HG03460 (cell line): Measurements from ENCODE around the gene ANGPTL8.

Experiments
- ATAC-seq: cut with Tn5 transposase; IDR thresholded peaks from one replicate; pipeline ENCODE4 v1.9.1; 2021; ENCODE audit not compliant: unreplicated experiment

The ANGPTL8 gene

GRCh38 chr19:11260996-11261395 is 21.6 kb downstream of the ANGPTL8 start:
- ATAC-seq, result no peak

- ATAC-seq, result no peak
Measured at GRCh38 chr19:11261431-11261970, 22.1 kb downstream of the ANGPTL8 start.

GRCh38 chr19:11261971-11262839 is 22.8 kb downstream of the ANGPTL8 start, which contains the start of gene DOCK6:
Gene DOCK6, minus strand, starts transcription at chr19:11262524. Its CDS starts 84 bp downstream, at chr19:11262440.
- no peak for ATAC-seq

- no peak for ATAC-seq
Measured at GRCh38 chr19:11263726-11264125, 24.3 kb downstream of the ANGPTL8 start.

DNA sequence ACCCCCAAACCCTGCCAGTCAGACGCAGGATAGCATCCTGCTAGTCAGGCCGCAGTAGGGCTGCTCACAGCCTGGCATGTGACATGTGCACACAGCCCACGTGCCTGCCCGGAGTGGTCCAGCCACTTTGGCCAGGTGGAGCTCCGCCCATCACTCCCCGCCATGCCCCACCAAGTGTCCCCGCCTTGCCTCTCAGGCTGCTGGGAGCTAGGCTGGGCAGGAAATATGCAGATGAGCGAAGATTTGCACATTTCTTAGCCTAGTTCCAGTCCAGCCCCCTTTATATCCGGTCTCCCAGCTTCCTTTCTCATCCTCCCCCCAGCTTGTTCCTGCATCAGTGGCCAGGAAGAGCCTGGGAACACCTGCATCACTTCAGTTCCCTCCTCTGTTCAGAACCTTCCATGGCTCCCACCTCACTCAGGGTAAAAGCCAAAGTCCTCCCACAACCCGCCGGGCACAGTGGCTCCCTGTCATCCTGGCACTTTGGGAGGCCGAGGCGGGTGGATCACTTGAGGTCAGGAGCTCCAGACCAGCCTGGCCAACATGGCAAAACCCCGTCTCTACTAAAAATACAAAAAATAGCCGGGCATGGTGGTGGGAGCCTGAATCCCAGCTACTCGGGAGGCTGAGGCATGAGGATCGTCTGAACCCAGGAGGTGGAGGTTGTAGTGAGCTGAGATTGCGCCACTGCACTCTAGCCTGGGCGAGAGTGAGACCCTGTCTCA is 25.2 kb downstream of the ANGPTL8 start:
- ATAC-seq, result no peak

DNA sequence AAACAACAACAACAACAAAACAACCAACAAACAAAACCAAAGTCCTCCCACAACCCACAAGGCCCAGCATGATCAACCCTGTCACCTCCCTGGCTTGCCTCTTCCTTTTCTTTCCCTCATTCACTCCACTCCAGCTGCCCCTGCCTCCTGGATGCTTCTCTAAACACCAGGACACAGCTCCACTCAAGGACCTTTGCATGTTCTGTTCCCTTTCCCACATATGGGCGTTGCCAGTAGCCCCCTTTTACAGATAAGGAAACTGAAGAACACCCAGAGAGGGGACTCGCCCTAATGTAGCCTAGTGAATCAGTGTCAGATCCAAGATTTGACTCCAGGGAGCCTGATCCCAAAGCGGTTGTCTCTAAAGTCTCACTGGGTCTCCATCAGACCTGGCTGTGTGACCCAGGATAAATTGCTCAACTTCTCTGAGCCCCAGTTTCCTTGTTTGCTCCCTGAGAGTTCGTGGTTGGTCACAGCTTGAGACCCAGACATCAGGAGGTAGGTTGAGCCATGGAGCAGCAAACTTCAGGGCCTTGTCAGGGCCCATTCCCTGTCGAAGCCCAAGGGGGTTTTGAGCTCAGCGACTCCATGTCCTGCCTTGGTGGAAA is 25.9 kb downstream of the ANGPTL8 start:
- ATAC-seq, result no peak

GRCh38 chr19:11265785-11266236 is 26.4 kb downstream of the ANGPTL8 start:
- no peak for ATAC-seq

- no peak for ATAC-seq
Measured at GRCh38 chr19:11267316-11268085, 28.1 kb downstream of the ANGPTL8 start.

GRCh38 chr19:11268783-11269267 is 29.4 kb downstream of the ANGPTL8 start:
- ATAC-seq, result no peak

GRCh38 chr19:11269408-11269807 is 30.0 kb downstream of the ANGPTL8 start:
- ATAC-seq, result no peak

GRCh38 chr19:11273296-11273695 is 33.9 kb downstream of the ANGPTL8 start:
- ATAC-seq, result no peak

DNA sequence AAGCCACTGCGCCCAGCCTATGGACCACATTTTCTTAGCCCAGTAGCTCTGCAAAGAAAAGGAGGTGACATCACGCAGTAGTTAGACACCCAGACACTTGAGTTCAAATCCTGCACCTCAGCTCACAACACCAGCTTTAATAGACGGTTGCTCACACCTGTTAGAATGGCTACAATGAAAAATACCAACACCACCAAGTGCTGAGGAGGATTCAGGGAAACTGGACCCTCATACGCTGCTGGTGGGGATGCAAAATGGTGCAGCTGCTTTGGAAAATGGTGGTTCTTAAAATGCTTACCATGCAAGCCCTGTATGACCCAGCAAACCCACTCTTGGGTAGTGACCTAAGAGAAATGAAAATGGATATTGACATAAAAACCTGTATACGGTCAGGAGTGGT is 34.6 kb downstream of the ANGPTL8 start:
- no peak for ATAC-seq

DNA sequence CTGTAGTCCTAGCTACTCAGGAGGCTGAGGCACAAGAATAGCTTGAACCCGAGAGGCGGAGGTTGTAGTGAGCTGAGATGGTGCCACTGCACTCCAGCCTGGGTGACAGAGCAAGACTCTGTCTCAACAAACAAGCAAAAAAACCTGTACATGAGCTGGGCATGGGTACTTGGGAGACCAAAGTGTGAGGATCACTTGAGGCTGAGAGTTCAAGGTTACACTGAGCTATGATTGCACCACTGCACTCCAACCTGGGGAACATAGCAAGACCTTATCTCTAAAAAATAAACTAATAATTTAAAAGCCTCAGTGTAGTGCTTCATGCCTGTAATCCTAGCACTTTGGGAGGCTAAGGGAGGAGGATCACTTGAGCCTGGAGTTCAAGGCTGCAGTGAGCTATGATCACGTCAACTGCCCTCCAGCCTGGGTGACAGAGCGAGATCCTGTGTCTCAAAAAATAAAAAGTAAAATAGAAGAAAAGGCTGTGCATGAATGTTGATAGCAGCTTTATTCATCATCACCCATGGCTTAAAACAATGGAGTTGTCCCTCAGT is 35.2 kb downstream of the ANGPTL8 start:
- ATAC-seq, result no peak

DNA sequence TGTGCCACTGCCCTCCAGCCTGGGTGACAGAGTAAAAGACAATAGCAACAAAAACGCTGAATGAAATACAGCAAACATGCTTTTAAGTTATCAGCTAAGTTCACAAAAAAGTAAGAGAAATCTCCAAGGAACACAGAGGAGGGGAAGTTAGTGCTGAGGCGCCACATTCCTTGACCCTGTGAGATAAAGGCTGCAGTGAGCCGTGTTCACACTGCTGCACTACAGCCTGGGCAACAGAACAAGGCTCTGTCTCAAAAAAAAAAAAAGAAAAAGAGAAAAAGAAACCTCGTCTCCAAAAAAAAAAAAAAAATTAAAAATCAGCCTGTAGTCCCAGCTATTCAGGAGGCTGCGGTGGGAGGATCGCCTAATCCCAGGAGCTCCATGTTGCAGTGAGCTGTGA is 39.3 kb downstream of the ANGPTL8 start:
- ATAC-seq, result no peak

GRCh38 chr19:11279505-11280236 is 40.3 kb downstream of the ANGPTL8 start:
- no peak for ATAC-seq

- ATAC-seq, result no peak
Measured at GRCh38 chr19:11281356-11282049, 42.1 kb downstream of the ANGPTL8 start.

GRCh38 chr19:11284515-11284914 is 45.1 kb downstream of the ANGPTL8 start:
- no peak for ATAC-seq

DNA sequence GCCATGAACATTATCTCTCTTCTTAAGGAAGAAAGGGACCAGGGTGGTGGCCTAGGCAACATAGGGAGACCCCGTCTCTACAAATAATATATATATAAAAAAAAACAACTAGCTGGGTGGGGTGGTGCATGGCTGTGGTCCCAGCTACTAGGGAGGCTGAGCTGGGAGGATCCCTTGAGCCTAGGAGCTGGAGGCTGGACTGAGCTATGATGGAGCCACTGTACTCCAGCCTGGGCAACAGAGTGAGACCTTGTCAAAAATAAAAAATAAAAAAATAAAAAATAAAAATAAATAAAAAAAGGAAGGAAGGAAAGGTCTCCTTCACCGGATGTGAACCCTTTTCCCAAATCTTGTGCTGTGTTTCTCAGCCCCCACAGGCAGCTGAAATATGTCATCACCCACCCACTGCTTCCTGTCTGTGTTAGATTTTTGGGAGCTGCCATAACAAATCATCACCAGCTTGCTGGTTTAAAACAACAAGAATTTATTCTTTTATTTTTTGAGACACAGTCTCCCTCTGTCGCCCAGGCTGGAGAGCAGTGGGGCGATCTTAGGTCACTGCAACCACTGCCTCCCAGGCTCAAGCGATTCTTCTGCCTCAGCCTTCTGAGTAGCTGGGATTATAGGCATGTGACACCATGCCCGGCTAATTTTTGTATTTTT is 47.0 kb downstream of the ANGPTL8 start:
- no peak for ATAC-seq
